CD14-positive monocyte (primary cell): Measurements from ENCODE around the gene TMEM205. TPM values are rescaled to one million over a fixed set of nuclear protein-coding genes. Genes with fewer than 3 reads are reported as not detected.
"Not testable (repeated sequence)": the region's sequence is repeated elsewhere in the genome, so short reads cannot be mapped to it uniquely, and the experiment has no call there.

ENCODE experiments used
- DNase-seq, 3 donors: peaks; one replicate each; pipeline ENCODE4 v3.0.0-alpha.2; 2011 to 2022
- H2AFZ ChIP-seq: 2 replicates; pipeline ENCODE4 v1.6.0; 2012; ENCODE audit warnings: mild to moderate bottlenecking, low read depth, low read length, inconsistent platforms; ENCODE audit not compliant: insufficient read depth, poor library complexity, severe bottlenecking
- H3K27ac ChIP-seq, 2 donors: 1 replicate in 1 of 2; 2 replicates in 1 of 2; pipeline ENCODE4 v1.5.1; 2012 to 2013; ENCODE audit warnings: low read length in 2 of 2, control low read depth in 1 of 2, inconsistent platforms in 1 of 2, low read depth in 1 of 2, mild to moderate bottlenecking in 1 of 2
- H3K27me3 ChIP-seq, 2 donors: one replicate each; pipeline versions ENCODE4 v1.6.0 to v1.6.1; 2011 to 2013; ENCODE audit warnings: low read length in 2 of 2; ENCODE audit not compliant: control insufficient read depth in 2 of 2, insufficient read depth in 2 of 2
- H3K36me3 ChIP-seq, 2 donors: replicated peaks in 1 of 2; 1 replicate in 1 of 2; 2 replicates in 1 of 2; pipeline versions ENCODE4 v1.5.1 to v1.6.1; 2012 to 2013; ENCODE audit warnings: low read length in 2 of 2, control low read depth in 1 of 2, inconsistent platforms in 1 of 2, mild to moderate bottlenecking in 1 of 2; ENCODE audit not compliant: insufficient read depth in 2 of 2, control insufficient read depth in 1 of 2
- H3K4me1 ChIP-seq, 2 donors: 1 replicate in 1 of 2; 2 replicates in 1 of 2; pipeline versions ENCODE4 v1.5.1 to v1.6.1; 2012 to 2013; ENCODE audit warnings: low read length in 2 of 2, control low read depth in 1 of 2, inconsistent platforms in 1 of 2, mild to moderate bottlenecking in 1 of 2, moderate library complexity in 1 of 2; ENCODE audit not compliant: insufficient read depth in 2 of 2, control insufficient read depth in 1 of 2
- H3K4me2 ChIP-seq: replicated peaks from 2 replicates; pipeline ENCODE3; 2012; ENCODE audit warnings: low read length, moderate library complexity, mild to moderate bottlenecking; ENCODE audit not compliant: poor library complexity, severe bottlenecking; ENCODE audit errors: extremely low read depth
- H3K4me3 ChIP-seq, 3 experiments: fragments of 200-600 bp in 1 of 3; sonication (generic) in 1 of 3; replicated peaks in 1 of 3; 1 replicate in 2 of 3; 2 replicates in 1 of 3; pipeline ENCODE4 v1.5.1; 2011 to 2013; ENCODE audit warnings: low read length in 3 of 3, mild to moderate bottlenecking in 3 of 3, control low read depth in 2 of 3, low read depth in 2 of 3, inconsistent platforms in 1 of 3, moderate library complexity in 1 of 3
- H3K79me2 ChIP-seq: 2 replicates; pipeline ENCODE4 v1.6.0; 2012; ENCODE audit warnings: mild to moderate bottlenecking, control low read depth, inconsistent platforms, low read length, moderate library complexity; ENCODE audit not compliant: insufficient read depth
- H3K9ac ChIP-seq: 2 replicates; pipeline ENCODE4 v1.6.0; 2017; ENCODE audit warnings: low read length, mild to moderate bottlenecking; ENCODE audit not compliant: insufficient read depth, poor library complexity, severe bottlenecking
- H3K9me3 ChIP-seq, 2 donors: replicated peaks in 1 of 2; 1 replicate in 1 of 2; 2 replicates in 1 of 2; pipeline versions ENCODE4 v1.5.1 to v1.6.1; 2012 to 2013; ENCODE audit warnings: low read length in 2 of 2, control low read depth in 1 of 2; ENCODE audit not compliant: control insufficient read depth in 1 of 2, insufficient read depth in 1 of 2
- H4K20me1 ChIP-seq: 2 replicates; pipeline ENCODE4 v1.6.0; 2012; ENCODE audit warnings: mild to moderate bottlenecking, low read length, control low read depth, moderate library complexity; ENCODE audit not compliant: insufficient read depth
- H3K27ac Mint-ChIP-seq, 7 donors: one replicate each; pipeline ENCODE4 v1.8.0; 2020; ENCODE audit warnings: mild to moderate bottlenecking in 7 of 7, mixed read lengths in 7 of 7, moderate library complexity in 6 of 7, inconsistent platforms in 2 of 7
- H3K27me3 Mint-ChIP-seq, 3 donors: one replicate each; pipeline ENCODE4 v1.8.0; 2021 to 2022; ENCODE audit warnings: low read depth in 3 of 3, mild to moderate bottlenecking in 3 of 3, mixed read lengths in 3 of 3, moderate library complexity in 3 of 3, inconsistent platforms in 1 of 3
- H3K36me3 Mint-ChIP-seq, 2 donors: one replicate each; pipeline ENCODE4 v1.8.0; 2020; ENCODE audit warnings: mixed read lengths in 2 of 2, inconsistent platforms in 1 of 2, mild to moderate bottlenecking in 1 of 2
- H3K4me1 Mint-ChIP-seq: one replicate; pipeline ENCODE4 v1.8.0; 2020; ENCODE audit warnings: mild to moderate bottlenecking, mixed read lengths
- H3K4me3 Mint-ChIP-seq, 2 donors: one replicate each; pipeline ENCODE4 v1.8.0; 2020; ENCODE audit warnings: mild to moderate bottlenecking in 2 of 2, mixed read lengths in 2 of 2, moderate library complexity in 1 of 2
- H3K9me3 Mint-ChIP-seq, 7 donors: one replicate each; pipeline ENCODE4 v1.8.0; 2020 to 2022; ENCODE audit warnings: mixed read lengths in 7 of 7, mild to moderate bottlenecking in 6 of 7, moderate library complexity in 6 of 7, inconsistent platforms in 2 of 7
- CTCF ChIP-seq: fragments of 200-600 bp; IDR thresholded peaks from one replicate; pipeline ENCODE4 v1.8.0; 2022; ENCODE audit warnings: antibody characterized with exemption, mild to moderate bottlenecking
- WGBS: methylation state at CpG from one replicate; pipeline ENCODE4 v1.1.5; 2013; ENCODE audit warnings: missing lambda C conversion rate; ENCODE audit not compliant: insufficient coverage; 5-methylcytosine and 5-hydroxymethylcytosine counted together
- intact Hi-C, 2 donors: fragments of 100-400 bp; cut with micrococcal nuclease; formaldehyde crosslinking; loops; one replicate each; pipeline versions ENCODE4 v1.15.0 to v1.15.1; 2023
- polyA plus RNA-seq, 3 donors: library from polyadenylated mRNA; depleted of rRNA in 1 of 3; unstranded in 2 of 3; stranded (reverse) in 1 of 3; fragments of 300-500 nt in 2 of 3; fragments of >200 nt in 1 of 3; fragmentation: Illumina TruSeq in 2 of 3; gene quantifications; 1 replicate in 2 of 3; 2 replicates in 1 of 3; pipeline ENCODE4 v1.2.3, GENCODE V29; 2012 to 2021

The TMEM205 gene
- polyA plus RNA-seq, 3 donors: 252 to 335 (median 263) TPM

- Histone ChIP-seq H3K4me1 (peaks cover 18 to 26% of the 10 kb centered on the region in 2 donors), H3K4me3 (peak within 1 kb of the TSS; percentile 67 to 87 (median 73)), H3K79me2 (peaks cover 14% of the 10 kb centered on the region), H4K20me1 (peaks cover 35% of the 10 kb centered on the region), H2AFZ (peak within 1 kb of the TSS; percentile 67), H3K36me3 (peaks cover 12 to 29% of the 10 kb centered on the region in 2 donors), H3K4me2 (peak within 1 kb of the TSS; percentile 95), H3K9me3 (no peaks in the 10 kb centered on the region), H3K27ac (peak within 1 kb of the TSS in 1 of 2 donors; percentile 69), H3K9ac (peak within 1 kb of the TSS; percentile 66), H3K27me3 (no peaks in the 10 kb centered on the region)
- WGBS: 3% methylated on average over 46 of the region's 62 CpGs
- peak within 1 kb of the TSS; percentile 84 to 96 for H3K4me3 Mint-ChIP-seq
- peaks cover 0 to 2% (median 0%) of the 10 kb centered on the region in 7 donors for H3K9me3 Mint-ChIP-seq
- H3K36me3 Mint-ChIP-seq: peaks cover 35 to 62% of the 10 kb centered on the region in 2 donors
- peaks cover 4 to 6% (median 5%) of the 10 kb centered on the region in 3 donors for H3K27me3 Mint-ChIP-seq
- DNase-seq: peak; percentile 87 to 90 (median 88)
- TF ChIP-seq CTCF: no peak
- intact Hi-C loops: loop anchor here in 1 of 2 donors (1.0 kb wide), 1 partner anchor 9 kb away; the partner anchor contains the start of genes CCDC159 and TMEM205
- H3K27ac Mint-ChIP-seq: peak within 1 kb of the TSS; percentile 79 to 94 (median 86)
- peaks cover 37% of the 10 kb centered on the region for H3K4me1 Mint-ChIP-seq
These were observed 9.3 kb upstream of the TMEM205 start, which contains the start of gene PLPPR2 for GRCh38 chr19:11355160-11356073. Gene PLPPR2, plus strand, starts transcription at chr19:11355432. Its CDS starts 2,242 bp downstream, at chr19:11357674.

GRCh38 chr19:11354102-11354501 is 8.0 kb upstream of the TMEM205 start:
- H3K9me3 ChIP-seq, DNase-seq, H2AFZ ChIP-seq, H3K27ac ChIP-seq, H3K4me3 Mint-ChIP-seq, H3K4me3 ChIP-seq, H3K27me3 Mint-ChIP-seq, H3K9ac ChIP-seq, H3K27me3 ChIP-seq, intact Hi-C loops, H3K4me2 ChIP-seq: not testable (repeated sequence)
- Histone ChIP-seq H3K79me2 (peaks cover 14% of the 10 kb centered on the region), H3K4me1 (peaks cover 18 to 26% of the 10 kb centered on the region in 2 donors), H3K36me3 (peaks cover 0 to 28% of the 10 kb centered on the region in 2 donors), H4K20me1 (peaks cover 25% of the 10 kb centered on the region)
- H3K9me3 Mint-ChIP-seq: peaks cover 6 to 10% (median 8%) of the 10 kb centered on the region in 7 donors
- H3K36me3 Mint-ChIP-seq: peaks cover 33 to 59% of the 10 kb centered on the region in 2 donors
- H3K27ac Mint-ChIP-seq: peak overlapping the region in 2 of 7 donors; percentile 41 to 88
- 100% methylated on average over 4 of the region's 4 CpGs for WGBS
- H3K4me1 Mint-ChIP-seq: peaks cover 33% of the 10 kb centered on the region
